ENCODE results near the gene SHANK1.
"Not testable (repeated sequence)": the region's sequence is repeated elsewhere in the genome, so short reads cannot be mapped to it uniquely, and the experiment has no call there.

SHANK1 gene

DNA sequence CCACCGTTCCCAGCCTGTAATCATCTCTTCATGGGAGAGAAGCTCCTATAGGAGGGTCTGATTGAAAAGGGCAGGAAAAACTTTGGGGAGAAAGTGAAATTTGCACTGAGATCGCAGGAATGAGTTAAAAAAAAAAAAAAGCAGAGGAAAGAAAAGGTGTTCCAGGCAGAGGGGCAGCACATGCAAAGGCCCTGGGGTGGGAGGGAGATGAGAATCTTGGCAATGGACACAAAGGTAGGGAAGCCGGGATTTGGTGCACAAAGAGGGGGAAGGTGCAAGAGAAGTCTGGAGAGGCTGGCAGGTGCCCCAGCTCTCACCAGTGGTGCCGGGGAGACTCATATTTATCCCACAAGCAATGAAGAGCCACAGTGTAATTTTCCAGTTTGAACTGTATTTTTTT, 34.3 kb upstream of the SHANK1 start:
- Histone ChIP-seq H3K4me3 (ENCODE audit: low read length) (no peak overlapping the region), H3K4me1 (ENCODE audit: control insufficient read depth, low read length) (peaks cover 3% of the 10 kb centered on the region; the same call in 1 of the 2 replicates), H4K20me1 (ENCODE audit: control insufficient read depth, insufficient read depth, low read depth, low read length) (no peaks in the 10 kb centered on the region), H3F3A (ENCODE audit: control insufficient read depth, insufficient read depth) (no peaks in the 10 kb centered on the region; the same call in 1 of the 2 replicates), H3K27ac (ENCODE audit: low read depth, low read length) (no peak overlapping the region), H3K9me2 (replicated peaks; ENCODE audit: control insufficient read depth, low read length) (no peaks in the 10 kb centered on the region), H3K4me2 (ENCODE audit: low read length) (no peak overlapping the region), H3K79me2 (ENCODE audit: control insufficient read depth, low read length) (no peaks in the 10 kb centered on the region), H3K27me3 (ENCODE audit: control insufficient read depth, low read length) (0 out of 2 replicates have a peak, but pooled peaks cover 3% of the 10 kb centered on the region), H3K9me3 (ENCODE audit: control insufficient read depth, insufficient read depth, low read length) (no peaks in the 10 kb centered on the region), H3K36me3 (ENCODE audit: control insufficient read depth, low read length) (no peaks in the 10 kb centered on the region)
- TF ChIP-seq EZH2phosphoT487 (IDR thresholded peaks at IDR 0.05; ENCODE audit: borderline replicate concordance, low read length), result no peak
- TF ChIP-seq, protein P1, sequence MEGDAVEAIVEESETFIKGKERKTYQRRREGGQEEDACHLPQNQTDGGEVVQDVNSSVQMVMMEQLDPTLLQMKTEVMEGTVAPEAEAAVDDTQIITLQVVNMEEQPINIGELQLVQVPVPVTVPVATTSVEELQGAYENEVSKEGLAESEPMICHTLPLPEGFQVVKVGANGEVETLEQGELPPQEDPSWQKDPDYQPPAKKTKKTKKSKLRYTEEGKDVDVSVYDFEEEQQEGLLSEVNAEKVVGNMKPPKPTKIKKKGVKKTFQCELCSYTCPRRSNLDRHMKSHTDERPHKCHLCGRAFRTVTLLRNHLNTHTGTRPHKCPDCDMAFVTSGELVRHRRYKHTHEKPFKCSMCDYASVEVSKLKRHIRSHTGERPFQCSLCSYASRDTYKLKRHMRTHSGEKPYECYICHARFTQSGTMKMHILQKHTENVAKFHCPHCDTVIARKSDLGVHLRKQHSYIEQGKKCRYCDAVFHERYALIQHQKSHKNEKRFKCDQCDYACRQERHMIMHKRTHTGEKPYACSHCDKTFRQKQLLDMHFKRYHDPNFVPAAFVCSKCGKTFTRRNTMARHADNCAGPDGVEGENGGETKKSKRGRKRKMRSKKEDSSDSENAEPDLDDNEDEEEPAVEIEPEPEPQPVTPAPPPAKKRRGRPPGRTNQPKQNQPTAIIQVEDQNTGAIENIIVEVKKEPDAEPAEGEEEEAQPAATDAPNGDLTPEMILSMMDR (IDR thresholded peaks at IDR 0.05; ENCODE audit: low read depth, low read length, poor library complexity, severe bottlenecking), result no peak

DNA sequence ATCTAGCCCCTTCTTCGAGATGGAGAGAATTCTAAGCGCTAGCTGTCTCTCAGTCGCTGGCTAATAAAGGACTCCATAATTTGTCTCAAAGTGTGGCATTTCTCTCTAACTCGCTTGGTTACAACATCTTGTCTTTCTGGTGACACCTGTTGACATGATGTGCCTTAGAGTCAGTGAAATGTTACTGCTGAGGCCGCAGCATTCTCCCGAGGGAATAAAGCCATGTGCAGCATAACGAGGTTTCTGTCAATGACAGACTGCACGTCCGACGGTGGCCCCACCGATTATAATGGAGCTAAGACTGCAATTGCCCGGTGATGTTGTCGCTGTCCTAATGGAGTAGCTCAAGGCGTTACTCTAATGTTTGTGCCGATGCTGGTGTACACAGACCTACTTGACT, 30.4 kb upstream of the SHANK1 start:
- no peaks in the 10 kb centered on the region for H3K27me3 ChIP-seq (ENCODE audit: control insufficient read depth, low read length)

DNA sequence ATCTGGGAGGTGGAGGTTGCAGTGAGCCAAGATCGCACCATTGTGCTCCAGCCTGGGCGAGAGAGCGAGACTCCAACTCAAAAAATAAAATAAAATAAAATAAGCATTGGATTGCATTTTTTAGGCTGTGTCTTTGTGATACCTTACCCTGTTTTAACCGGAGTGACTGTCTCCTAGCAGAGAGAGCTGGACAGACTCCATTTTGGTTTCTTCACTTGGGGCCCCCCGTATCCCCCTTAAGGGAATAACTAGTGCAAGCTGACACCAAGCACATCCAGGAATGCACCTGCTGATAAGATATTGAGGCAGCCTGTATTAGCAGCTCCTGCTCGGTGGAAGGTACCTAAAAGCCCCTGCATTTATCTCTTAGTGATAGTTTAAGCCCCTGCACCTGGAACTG, 29.9 kb upstream of the SHANK1 start:
- no peaks in the 10 kb centered on the region; the same call in 1 of the 2 replicates for H3F3A ChIP-seq (ENCODE audit: control insufficient read depth, insufficient read depth)
- H3K27ac ChIP-seq (ENCODE audit: low read depth, low read length), result no peak overlapping the region
- no peak overlapping the region for H3K4me3 ChIP-seq (ENCODE audit: low read length)
- H3K79me2 ChIP-seq (ENCODE audit: control insufficient read depth, low read length), result no peaks in the 10 kb centered on the region
- no peaks in the 10 kb centered on the region for H3K27me3 ChIP-seq (ENCODE audit: control insufficient read depth, low read length)
- H4K20me1 ChIP-seq (ENCODE audit: control insufficient read depth, insufficient read depth, low read depth, low read length), result no peaks in the 10 kb centered on the region
- TF ChIP-seq, protein P1 (IDR thresholded peaks at IDR 0.05; ENCODE audit: low read depth, low read length, poor library complexity, severe bottlenecking), result no peak
- no peak for TF ChIP-seq EZH2phosphoT487 (IDR thresholded peaks at IDR 0.05; ENCODE audit: borderline replicate concordance, low read length)
- H3K4me1 ChIP-seq (ENCODE audit: control insufficient read depth, low read length), result peaks cover 3% of the 10 kb centered on the region; the same call in 1 of the 2 replicates
- no peaks in the 10 kb centered on the region for H3K36me3 ChIP-seq (ENCODE audit: control insufficient read depth, low read length)
- no peaks in the 10 kb centered on the region for H3K9me3 ChIP-seq (ENCODE audit: control insufficient read depth, insufficient read depth, low read length)
- H3K4me2 ChIP-seq (ENCODE audit: low read length), result no peak overlapping the region
- no peaks in the 10 kb centered on the region for H3K9me2 ChIP-seq (replicated peaks; ENCODE audit: control insufficient read depth, low read length)

More for the DNA sequence above, 30.4 kb upstream of the SHANK1 start:
- Histone ChIP-seq H3K4me3 (ENCODE audit: low read length) (no peak overlapping the region), H4K20me1 (ENCODE audit: control insufficient read depth, insufficient read depth, low read depth, low read length) (no peaks in the 10 kb centered on the region), H3K4me2 (ENCODE audit: low read length) (no peak overlapping the region), H3K9me2 (replicated peaks; ENCODE audit: control insufficient read depth, low read length) (no peaks in the 10 kb centered on the region), H3K4me1 (ENCODE audit: control insufficient read depth, low read length) (peaks cover 3% of the 10 kb centered on the region; the same call in 1 of the 2 replicates), H3K79me2 (ENCODE audit: control insufficient read depth, low read length) (no peaks in the 10 kb centered on the region), H3K36me3 (ENCODE audit: control insufficient read depth, low read length) (no peaks in the 10 kb centered on the region), H3K9me3 (ENCODE audit: control insufficient read depth, insufficient read depth, low read length) (no peaks in the 10 kb centered on the region), H3K27ac (ENCODE audit: low read depth, low read length) (no peak overlapping the region), H3F3A (ENCODE audit: control insufficient read depth, insufficient read depth) (no peaks in the 10 kb centered on the region; the same call in 1 of the 2 replicates)
- TF ChIP-seq, protein P1 (IDR thresholded peaks at IDR 0.05; ENCODE audit: low read depth, low read length, poor library complexity, severe bottlenecking), result no peak
- no peak for TF ChIP-seq EZH2phosphoT487 (IDR thresholded peaks at IDR 0.05; ENCODE audit: borderline replicate concordance, low read length)

DNA sequence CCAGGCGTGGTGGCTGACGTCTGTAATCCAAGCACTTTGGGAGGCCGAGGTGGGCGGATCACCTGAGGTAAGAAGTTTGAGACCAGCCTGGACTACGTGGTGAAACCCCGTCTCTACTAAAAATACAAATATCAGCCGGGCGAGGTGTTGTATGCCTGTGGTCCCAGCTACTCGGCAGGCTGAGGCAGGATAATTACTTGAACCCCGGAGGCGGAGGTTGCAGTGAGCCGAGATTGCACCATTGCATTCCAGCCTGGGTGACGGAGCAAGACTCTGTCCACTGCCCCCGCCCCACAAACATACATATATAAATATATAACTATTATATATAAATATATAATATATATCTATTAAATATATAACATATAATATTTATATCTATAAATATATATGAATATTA, 27.5 kb upstream of the SHANK1 start:
- not testable (repeated sequence) for H3K4me3 ChIP-seq (ENCODE audit: low read length); H3K27me3 ChIP-seq (ENCODE audit: control insufficient read depth, low read length); H3K27ac ChIP-seq (ENCODE audit: low read depth, low read length); H4K20me1 ChIP-seq (ENCODE audit: control insufficient read depth, insufficient read depth, low read depth, low read length); H3K79me2 ChIP-seq (ENCODE audit: control insufficient read depth, low read length); H3K36me3 ChIP-seq (ENCODE audit: control insufficient read depth, low read length); H3K4me2 ChIP-seq (ENCODE audit: low read length); H3K9me3 ChIP-seq (ENCODE audit: control insufficient read depth, insufficient read depth, low read length); H3F3A ChIP-seq (ENCODE audit: control insufficient read depth, insufficient read depth); H3K4me1 ChIP-seq (ENCODE audit: control insufficient read depth, low read length); H3K9me2 ChIP-seq (replicated peaks; ENCODE audit: control insufficient read depth, low read length)

All from DOHH2 (cell line).